D721Med (cell line): Measurements from ENCODE around the gene SEPTIN8.

Experiments used
- DNase-seq: peaks from one replicate; pipeline ENCODE4 v3.0.0; 2011; ENCODE audit warnings: low spot score; ENCODE audit not compliant: insufficient read length
- FAIRE-seq: peaks from 2 replicates; lab custom pipeline; 2011; peaks lifted over from hg19 to GRCh38; lab: Jason Lieb, UNC
- CTCF ChIP-seq: IDR thresholded peaks from 2 replicates; pipeline ENCODE4 v1.5.1; 2012; ENCODE audit warnings: mild to moderate bottlenecking, control low read depth; ENCODE audit not compliant: insufficient read depth; ENCODE audit errors: missing control alignments

SEPTIN8 gene

GRCh38 chr5:132779961-132780360 lies 2.9 kb upstream of the SEPTIN8 start:
- no peak for FAIRE-seq
- DNase-seq = no peak
- TF ChIP-seq CTCF = no peak

DNA sequence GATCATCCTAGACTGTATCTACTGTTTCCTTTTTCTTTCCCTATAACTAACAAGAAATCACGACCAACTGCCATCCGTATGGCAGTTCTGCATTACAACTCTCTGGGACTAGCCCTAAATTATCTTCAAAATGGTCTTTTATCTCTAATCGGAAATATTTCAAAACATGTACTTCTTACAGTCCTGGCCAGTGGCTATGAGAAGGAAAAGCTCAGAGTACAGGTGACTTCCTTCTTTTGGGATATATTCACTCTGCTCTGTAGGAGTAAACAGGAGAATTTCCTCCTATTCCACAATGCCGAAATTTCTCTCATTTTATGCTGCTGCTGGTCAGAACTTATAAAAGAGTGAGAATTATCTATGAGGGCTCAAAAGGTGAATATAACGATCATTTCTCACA lies 1.8 kb upstream of the SEPTIN8 start:
- FAIRE-seq (no peak), DNase-seq (no peak)
- no peak for TF ChIP-seq CTCF

DNA sequence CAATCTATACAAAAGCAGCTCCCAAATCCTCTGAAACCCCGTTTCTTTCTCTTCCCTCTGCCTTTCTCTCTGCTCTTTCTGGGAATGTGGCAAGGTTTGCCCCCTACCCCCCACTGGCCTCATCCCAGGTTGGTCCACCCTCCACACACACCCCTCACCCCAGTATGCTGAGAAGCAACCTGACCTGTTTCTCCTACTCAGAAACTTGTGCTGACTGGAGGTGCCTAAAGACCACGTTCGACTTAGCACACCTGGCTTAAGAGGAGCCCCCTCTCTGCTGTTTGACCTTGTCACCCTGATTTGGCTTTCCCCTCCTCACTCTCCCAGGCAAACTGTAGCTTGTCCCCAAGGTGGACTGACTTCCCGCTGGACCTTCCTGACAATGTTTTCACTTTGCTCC lies 1.1 kb upstream of the SEPTIN8 start:
- FAIRE-seq (no peak), DNase-seq (no peak)
- no peak for TF ChIP-seq CTCF

GRCh38 chr5:132776938-132777208 lies 166 bp downstream of the SEPTIN8 start:
- DNase-seq (no peak), FAIRE-seq (no peak)
- TF ChIP-seq CTCF = no peak

DNA sequence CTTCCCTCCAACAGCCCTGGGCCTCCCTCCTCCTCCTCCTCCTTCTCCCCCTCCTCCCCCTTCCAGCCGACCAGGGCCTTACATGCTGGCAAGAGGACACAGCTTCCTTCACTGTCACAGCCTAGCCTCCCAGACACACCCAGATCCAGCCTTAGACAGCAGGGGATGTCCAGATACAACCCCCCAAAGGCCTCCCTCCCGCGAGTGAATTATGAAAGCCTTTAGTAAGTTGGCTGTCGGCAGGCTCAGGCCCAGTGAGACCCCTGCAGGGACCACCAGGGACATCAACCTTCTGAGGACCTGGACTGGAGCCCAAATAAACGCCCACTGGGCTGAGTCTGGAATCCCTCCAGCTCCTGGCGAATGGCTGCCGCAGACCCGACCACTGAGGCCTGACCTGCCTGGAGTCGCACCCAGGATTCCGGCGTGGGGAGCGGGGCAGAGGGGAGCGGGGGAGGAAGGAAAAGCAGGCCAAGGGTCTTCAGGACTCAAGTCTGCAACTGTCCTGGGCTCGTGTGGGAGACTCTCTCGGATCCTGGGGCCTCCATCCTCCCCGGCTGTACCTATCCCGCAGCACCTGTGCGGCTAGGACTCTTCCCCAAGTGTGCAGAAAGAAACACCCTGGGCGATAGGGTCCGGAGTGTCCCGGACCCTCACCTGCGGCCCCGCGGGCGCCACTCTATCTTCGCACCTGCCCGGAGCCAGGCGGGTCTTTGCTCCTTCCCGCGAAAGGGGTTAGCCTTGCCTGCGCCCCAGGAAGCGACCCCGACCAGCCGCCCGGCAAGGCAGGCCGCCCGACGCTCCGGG lies 705 bp downstream of the SEPTIN8 start:
- TF ChIP-seq CTCF = no peak
- DNase-seq = no peak
- FAIRE-seq = no peak

DNA sequence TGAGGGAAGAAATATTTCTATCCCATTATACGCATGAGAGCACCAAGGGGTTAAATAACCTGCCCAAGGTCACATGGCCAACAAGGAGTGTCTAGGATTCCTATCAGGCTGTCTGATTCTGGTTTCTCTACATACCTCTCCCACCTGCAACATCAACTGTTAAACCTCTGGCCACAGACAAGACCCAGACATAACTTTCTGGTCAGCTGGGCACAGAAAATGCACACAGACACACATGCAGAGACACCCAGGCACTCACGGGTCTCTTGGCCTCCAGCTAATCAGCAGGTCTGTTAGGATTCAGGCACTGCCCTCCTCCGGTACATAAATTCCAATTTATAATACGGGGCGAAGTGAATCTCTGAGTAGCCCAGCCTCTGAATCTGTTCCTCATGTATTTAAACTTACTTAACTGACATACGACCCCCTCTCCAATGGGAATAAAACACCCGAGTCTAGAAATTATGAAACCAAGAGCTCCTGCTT lies 1.5 kb downstream of the SEPTIN8 start:
- TF ChIP-seq CTCF = no peak
- DNase-seq (no peak), FAIRE-seq (no peak)

DNA sequence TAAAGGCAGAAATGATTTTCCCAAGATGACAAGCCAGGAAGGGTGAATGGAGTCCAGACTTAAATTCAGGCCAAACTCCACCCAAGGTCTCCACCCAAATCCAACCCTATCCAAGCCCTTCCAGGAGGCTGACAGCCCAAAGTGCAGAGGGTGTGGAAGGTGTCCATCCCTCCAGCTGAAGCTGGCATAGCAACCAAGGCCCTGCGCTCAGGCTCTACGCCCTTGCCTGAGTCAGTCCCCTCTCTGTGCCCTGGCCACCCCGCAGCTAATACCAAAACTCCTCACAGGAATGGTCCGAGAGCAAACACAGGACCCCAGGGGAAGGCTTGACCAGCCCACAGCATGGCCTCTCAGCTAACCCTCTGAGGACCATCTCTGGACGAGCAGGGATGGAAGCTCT lies 2.1 kb downstream of the SEPTIN8 start:
- no peak for DNase-seq
- TF ChIP-seq CTCF = no peak
- FAIRE-seq = no peak
